ENCODE data around the gene GNAT3. TPM values are rescaled to one million over a fixed set of nuclear protein-coding genes. Genes with fewer than 3 reads are reported as not detected.

GNAT3 gene
- total RNA-seq, 1 experiment from 2014 or later = not detected

DNA sequence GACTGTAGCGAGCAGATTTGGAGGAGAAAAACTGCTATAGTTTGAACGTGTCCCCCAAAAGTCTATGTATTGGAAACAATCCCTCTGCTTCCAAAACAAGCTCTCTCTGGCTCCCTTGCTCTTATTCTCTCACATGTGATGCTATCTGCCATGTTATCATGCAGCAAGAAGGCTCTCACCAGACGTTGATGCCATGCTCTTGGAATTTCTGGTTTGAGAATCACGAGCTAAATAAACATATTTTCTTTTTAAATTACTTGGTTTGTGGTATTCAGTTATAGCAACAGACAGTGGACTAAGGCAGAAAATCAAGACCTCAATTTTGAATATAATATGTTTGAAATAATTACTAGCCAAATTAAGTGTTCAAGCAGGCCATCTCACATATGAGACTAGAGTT lies 17.5 kb upstream of the GNAT3 start:
- Histone ChIP-seq H3K27me3 (replicated peaks; ENCODE audit: control insufficient read depth, insufficient read depth, low read length) (no peaks in the 10 kb centered on the region), H3K4me3 (ENCODE audit: low read depth, low read length) (no peak overlapping the region), H3K9me3 (no peaks in the 10 kb centered on the region), H3K4me1 (no peaks in the 10 kb centered on the region), H3K36me3 (ENCODE audit: control insufficient read depth, insufficient read depth, low read length) (no peaks in the 10 kb centered on the region)
- intact Hi-C loops (cut with micrococcal nuclease; ENCODE audit: unreplicated experiment) = no loop called here
- no peaks in the 10 kb centered on the region for H3K36me3 Mint-ChIP-seq (ENCODE audit: insufficient read depth, unreplicated experiment)
- no peak overlapping the region for H3K27ac Mint-ChIP-seq (ENCODE audit: unreplicated experiment)
- H3K4me3 Mint-ChIP-seq (ENCODE audit: unreplicated experiment) = no peak overlapping the region
- no peaks in the 10 kb centered on the region for H3K27me3 Mint-ChIP-seq (ENCODE audit: insufficient read depth, unreplicated experiment)
- POLR2A ChIA-PET = no interaction called here
- no peaks in the 10 kb centered on the region for H3K4me1 Mint-ChIP-seq (ENCODE audit: low read depth, unreplicated experiment)
- CTCF ChIA-PET = no interaction called here
- TF ChIP-seq, protein P1, sequence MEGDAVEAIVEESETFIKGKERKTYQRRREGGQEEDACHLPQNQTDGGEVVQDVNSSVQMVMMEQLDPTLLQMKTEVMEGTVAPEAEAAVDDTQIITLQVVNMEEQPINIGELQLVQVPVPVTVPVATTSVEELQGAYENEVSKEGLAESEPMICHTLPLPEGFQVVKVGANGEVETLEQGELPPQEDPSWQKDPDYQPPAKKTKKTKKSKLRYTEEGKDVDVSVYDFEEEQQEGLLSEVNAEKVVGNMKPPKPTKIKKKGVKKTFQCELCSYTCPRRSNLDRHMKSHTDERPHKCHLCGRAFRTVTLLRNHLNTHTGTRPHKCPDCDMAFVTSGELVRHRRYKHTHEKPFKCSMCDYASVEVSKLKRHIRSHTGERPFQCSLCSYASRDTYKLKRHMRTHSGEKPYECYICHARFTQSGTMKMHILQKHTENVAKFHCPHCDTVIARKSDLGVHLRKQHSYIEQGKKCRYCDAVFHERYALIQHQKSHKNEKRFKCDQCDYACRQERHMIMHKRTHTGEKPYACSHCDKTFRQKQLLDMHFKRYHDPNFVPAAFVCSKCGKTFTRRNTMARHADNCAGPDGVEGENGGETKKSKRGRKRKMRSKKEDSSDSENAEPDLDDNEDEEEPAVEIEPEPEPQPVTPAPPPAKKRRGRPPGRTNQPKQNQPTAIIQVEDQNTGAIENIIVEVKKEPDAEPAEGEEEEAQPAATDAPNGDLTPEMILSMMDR (IDR thresholded peaks at IDR 0.05; ENCODE audit: insufficient read depth in 1 of 2, low read depth in 1 of 2, low read length in 1 of 2, severe bottlenecking in 1 of 2, unreplicated experiment in 1 of 2) = no peak
- H3K9me3 Mint-ChIP-seq (ENCODE audit: unreplicated experiment) = no peaks in the 10 kb centered on the region
- BruUV-seq (replicated peaks) = no TSS peak
- DNase-seq = no peak

DNA sequence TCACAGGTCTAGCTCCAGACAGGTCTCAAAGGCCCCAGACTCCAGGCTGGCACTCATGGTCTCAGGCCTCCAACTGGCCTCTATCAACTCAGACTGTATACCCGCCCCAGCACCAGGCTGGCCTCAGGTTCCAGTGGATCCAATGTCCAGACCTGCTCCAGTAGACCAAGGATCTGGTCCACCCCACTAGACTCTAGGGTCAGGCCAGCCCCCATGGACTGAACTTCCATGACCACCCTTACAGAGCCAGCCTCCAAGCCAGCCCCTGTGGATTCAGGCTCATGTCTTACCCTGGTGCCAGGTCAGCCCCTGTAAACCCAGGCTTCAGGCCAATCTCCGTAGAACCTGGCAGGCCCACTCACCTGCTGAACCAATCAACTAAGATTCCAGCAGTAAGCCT lies 16.8 kb upstream of the GNAT3 start:
- BruUV-seq (replicated peaks) = no TSS peak

DNA sequence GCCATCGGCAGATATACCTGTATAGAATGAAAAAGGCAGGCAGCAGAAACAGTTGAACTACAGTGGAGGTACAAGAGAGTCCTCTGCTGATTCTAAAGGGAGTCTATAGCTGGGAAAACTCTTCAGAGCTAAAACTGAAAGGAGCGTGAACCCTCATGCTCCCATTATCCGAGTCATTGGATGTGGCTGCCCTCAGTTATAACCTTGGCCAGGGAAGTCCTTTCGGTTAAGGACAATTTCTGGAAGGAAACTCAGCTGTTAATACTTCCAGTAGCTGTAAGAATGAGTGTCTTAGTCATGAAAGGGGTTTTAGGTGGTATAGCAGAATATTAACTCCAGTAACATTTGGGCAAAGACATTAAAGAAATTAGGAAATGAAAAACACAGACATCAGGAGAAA lies 14.6 kb upstream of the GNAT3 start:
- Histone ChIP-seq H3K4me3 (ENCODE audit: low read depth, low read length) (no peak overlapping the region), H3K4me1 (no peaks in the 10 kb centered on the region), H3K36me3 (ENCODE audit: control insufficient read depth, insufficient read depth, low read length) (no peaks in the 10 kb centered on the region), H3K9me3 (no peaks in the 10 kb centered on the region), H3K27me3 (replicated peaks; ENCODE audit: control insufficient read depth, insufficient read depth, low read length) (no peaks in the 10 kb centered on the region)
- TF ChIP-seq, protein P1 (IDR thresholded peaks at IDR 0.05; ENCODE audit: insufficient read depth in 1 of 2, low read depth in 1 of 2, low read length in 1 of 2, severe bottlenecking in 1 of 2, unreplicated experiment in 1 of 2) = no peak
- no peak for DNase-seq
- H3K4me3 Mint-ChIP-seq (ENCODE audit: unreplicated experiment) = no peak overlapping the region
- CTCF ChIA-PET = no interaction called here
- POLR2A ChIA-PET = no interaction called here
- no peaks in the 10 kb centered on the region for H3K36me3 Mint-ChIP-seq (ENCODE audit: insufficient read depth, unreplicated experiment)
- intact Hi-C loops (cut with micrococcal nuclease; ENCODE audit: unreplicated experiment) = no loop called here
- no peaks in the 10 kb centered on the region for H3K27me3 Mint-ChIP-seq (ENCODE audit: insufficient read depth, unreplicated experiment)
- no peaks in the 10 kb centered on the region for H3K4me1 Mint-ChIP-seq (ENCODE audit: low read depth, unreplicated experiment)
- no peak overlapping the region for H3K27ac Mint-ChIP-seq (ENCODE audit: unreplicated experiment)
- H3K9me3 Mint-ChIP-seq (ENCODE audit: unreplicated experiment) = no peaks in the 10 kb centered on the region
- BruUV-seq (replicated peaks) = no TSS peak

More for the DNA sequence above, 16.8 kb upstream of the GNAT3 start:
- Mint-ChIP-seq H3K4me3 (ENCODE audit: unreplicated experiment) (no peak overlapping the region), H3K36me3 (ENCODE audit: insufficient read depth, unreplicated experiment) (no peaks in the 10 kb centered on the region), H3K27me3 (ENCODE audit: insufficient read depth, unreplicated experiment) (no peaks in the 10 kb centered on the region), H3K4me1 (ENCODE audit: low read depth, unreplicated experiment) (no peaks in the 10 kb centered on the region), H3K27ac (ENCODE audit: unreplicated experiment) (no peak overlapping the region), H3K9me3 (ENCODE audit: unreplicated experiment) (no peaks in the 10 kb centered on the region)
- DNase-seq = no peak
- TF ChIP-seq, protein P1 (IDR thresholded peaks at IDR 0.05; ENCODE audit: insufficient read depth in 1 of 2, low read depth in 1 of 2, low read length in 1 of 2, severe bottlenecking in 1 of 2, unreplicated experiment in 1 of 2) = no peak
- Histone ChIP-seq H3K36me3 (ENCODE audit: control insufficient read depth, insufficient read depth, low read length) (no peaks in the 10 kb centered on the region), H3K9me3 (no peaks in the 10 kb centered on the region), H3K27me3 (replicated peaks; ENCODE audit: control insufficient read depth, insufficient read depth, low read length) (no peaks in the 10 kb centered on the region), H3K4me3 (ENCODE audit: low read depth, low read length) (no peak overlapping the region), H3K4me1 (no peaks in the 10 kb centered on the region)
- intact Hi-C loops (cut with micrococcal nuclease; ENCODE audit: unreplicated experiment) = no loop called here
- CTCF ChIA-PET = no interaction called here
- POLR2A ChIA-PET = no interaction called here
